ENCODE measurements around the gene U2AF2.
"Not testable (repeated sequence)": the region's sequence is repeated elsewhere in the genome, so short reads cannot be mapped to it uniquely, and the experiment has no call there.

The U2AF2 gene

DNA sequence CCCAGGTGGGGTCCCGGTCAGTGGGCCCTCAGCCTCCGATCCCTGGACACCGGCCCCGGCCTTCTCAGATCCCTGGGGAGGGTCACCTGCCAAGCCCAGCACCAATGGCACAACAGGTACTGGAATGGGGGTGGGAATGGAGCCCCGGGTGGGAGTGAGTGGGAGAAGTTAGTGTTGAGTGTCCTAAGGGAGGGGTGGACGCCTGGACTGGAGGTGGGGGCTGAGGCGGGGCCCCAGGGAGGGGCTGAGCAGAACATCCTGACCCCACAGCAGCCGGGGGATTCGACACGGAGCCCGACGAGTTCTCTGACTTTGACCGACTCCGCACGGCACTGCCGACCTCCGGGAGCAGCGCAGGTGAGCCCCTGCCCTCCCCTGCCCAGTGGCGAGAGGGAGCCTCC, 37.8 kb downstream of the U2AF2 start:
- no peak for DNase-seq

DNA sequence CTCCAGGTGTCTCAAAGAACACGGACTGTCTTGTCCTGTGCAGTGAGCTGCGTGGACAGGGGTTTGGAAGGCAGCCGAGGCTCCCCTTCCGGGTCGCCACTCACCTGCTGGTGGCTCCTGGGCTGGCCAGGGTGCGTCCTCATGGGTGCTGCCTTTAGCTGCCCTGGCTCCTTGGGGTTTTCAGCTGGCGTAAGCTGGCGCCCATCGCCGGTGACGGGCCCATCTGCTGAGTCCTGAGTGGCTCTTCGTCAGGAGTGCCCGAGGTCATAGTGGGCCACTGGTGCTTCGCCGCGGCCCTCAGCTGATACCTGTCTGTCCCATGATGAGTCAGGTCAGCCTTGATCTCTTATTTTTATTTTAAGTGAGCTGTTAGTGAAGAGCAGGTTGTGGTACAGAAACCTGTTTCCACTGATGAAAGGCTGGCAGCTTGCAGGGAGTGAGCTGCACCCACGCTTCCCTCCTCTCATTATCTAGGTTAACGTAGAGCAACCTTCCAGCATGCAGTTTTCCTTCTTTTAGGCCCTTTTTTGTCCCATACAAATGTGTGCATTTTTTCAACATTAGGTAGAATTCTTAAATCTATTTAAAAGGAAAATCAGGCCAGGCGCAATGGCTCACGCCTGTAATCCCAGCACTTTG, 38.6 kb downstream of the U2AF2 start:
- no peak for DNase-seq

DNA sequence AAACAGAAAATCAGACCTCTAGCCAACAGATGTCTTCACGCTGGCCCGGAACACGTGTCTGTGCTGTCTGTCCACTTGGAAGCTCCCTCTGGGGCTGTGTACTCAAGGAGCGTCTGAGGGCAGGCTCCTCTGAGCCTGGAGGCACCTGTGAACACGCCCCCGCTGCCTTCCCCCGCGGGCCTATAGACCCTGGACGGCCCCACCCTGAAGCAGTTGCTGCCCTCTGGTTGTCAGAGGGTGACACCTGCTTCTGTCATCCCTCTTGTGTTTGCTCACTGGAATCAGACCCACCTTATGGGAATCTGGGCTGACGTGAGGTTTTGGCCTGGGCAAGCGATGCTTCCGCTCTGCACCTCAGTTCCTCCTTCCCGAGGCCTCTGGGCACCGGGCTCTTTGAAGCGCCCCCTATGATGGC, 39.4 kb downstream of the U2AF2 start:
- no peak for DNase-seq

DNA sequence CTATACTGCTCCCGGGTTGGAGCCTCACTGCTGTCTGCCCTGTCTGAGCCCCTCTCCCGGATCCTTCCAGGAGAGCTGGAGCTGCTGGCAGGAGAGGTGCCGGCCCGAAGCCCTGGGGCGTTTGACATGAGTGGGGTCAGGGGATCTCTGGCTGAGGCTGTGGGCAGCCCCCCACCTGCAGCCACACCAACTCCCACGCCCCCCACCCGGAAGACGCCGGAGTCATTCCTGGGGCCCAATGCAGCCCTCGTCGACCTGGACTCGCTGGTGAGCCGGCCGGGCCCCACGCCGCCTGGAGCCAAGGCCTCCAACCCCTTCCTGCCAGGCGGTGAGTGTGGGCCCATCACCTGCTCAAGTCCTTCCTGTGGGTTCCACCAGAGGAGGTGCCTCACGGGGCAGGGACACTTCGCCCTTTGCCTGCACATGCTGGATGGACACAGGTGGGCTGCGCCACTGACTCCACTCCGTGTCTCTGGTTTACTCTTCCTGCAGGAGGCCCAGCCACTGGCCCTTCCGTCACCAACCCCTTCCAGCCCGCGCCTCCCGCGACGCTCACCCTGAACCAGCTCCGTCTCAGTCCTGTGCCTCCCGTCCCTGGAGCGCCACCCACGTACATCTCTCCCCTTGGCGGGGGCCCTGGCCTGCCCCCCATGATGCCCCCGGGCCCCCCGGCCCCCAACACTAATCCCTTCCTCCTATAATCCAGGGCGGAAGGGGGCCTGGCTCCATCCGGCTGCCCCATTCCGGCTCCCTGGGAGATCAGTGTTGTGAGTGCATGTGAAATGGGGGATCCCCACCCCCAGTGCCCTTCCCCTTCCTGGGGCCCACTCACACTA, 40.0 kb downstream of the U2AF2 start:
- no peak for DNase-seq

DNA sequence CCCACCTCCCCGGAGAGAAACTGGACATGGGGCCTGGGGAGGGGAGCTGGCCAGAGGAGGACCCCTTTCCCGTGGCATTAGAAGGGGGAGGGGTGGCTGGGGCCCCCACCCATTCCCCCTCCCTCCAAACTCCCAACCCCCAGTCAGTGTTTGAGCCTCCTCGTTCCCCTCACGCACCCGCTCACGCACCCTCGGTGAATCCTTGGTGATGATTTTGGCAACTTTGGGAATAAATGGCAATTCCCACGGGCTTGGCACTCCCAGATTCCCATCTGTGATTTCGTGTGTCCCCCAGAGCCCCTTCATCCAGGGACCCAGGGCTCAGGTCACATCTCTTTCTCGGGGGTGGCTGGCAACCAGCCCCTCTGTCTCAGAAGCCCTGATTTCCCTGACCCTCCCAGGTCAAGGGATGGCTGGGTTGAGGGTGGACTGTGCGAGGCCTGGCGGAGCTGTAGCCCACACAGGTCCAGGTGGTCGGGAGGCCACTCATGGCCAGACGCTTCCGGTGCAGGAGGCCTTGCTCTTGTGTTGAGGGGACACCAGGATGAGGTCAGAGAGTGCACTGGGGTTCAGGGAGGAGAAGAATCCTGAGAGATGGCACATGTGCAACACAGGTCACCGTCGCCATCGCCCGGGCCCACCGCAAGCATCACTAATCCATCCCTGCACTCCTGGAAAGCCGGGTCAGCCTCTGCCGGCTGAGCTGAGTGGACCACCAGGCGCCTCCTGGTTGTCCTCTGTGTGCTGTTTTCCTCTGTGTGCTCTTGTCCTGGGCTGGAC, 40.9 kb downstream of the U2AF2 start:
- no peak for DNase-seq

DNA sequence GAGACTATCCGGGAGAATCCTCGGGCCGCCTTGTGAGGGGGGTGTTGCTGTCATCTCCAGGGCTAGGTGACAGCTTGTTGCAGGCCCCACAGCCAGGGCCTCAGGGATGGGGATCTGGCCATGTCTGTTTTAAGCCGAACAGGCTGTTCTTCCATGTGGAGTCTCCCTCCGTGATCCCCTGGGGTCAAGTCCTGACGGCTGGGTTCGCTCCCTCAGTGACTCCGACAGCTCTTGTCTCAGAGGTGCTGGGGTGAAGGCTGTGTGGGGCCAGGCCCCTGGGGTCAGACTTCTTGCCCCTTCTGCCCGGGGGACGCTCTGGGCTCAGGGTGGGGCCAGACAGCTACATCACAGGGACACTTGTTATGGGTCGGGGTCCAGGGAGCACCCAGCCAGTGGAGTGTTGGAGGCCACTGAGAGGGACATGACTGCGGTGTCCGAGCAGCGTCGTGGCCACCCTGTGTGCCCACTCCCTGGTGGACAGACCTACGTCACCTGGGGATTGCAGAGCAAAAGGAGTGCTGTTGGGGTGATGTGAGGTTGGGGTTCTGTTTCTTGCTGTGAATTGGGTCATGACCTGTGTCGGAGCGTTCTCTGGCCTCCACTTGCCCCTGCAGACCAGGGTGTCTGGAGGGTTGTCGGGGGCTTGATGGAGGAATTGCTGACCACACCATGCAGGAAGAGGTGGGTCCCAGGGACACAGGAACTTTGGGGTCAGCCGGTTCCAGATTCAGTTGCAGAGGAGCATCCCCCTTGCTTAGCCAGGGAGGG, 41.6 kb downstream of the U2AF2 start:
- no peak for DNase-seq

DNA sequence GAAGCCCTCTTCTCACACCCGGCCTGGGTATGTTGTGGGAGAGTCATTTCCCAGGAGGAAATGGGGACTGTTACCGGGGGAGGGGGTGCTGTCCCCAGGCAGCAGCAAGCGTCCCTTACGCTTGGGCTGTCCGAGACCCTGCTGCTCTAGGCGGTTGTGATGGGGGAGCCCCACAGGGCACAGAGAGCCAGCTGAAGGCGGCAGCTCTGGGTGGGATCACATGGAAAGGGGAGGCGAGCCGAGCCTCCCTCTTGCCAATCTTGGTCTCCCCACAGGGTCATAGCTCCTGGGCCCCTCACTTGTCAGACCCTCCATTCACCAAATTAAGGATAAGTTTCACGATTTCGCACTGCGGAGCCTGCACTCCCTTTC, 42.2 kb downstream of the U2AF2 start:
- DNase-seq: no peak

DNA sequence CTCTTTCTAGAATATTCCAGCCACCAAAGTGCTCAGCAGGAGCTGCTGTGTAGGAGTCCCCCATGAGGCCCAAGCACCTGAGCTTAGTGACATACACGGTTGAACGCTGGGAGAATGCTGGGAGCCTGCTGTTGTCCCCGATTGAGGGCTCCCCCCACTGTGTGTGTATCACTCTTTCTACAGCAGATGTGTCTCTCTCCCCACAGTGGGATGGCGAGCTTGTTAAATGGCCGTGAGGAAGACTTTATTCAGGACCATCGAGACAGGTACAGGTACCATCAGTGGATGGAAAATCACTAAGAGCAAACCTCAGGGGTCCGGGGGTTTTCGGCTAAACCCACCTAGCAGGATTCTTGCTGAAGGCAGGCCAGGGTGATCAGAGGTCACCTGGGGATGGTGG, 42.9 kb downstream of the U2AF2 start:
- DNase-seq: no peak

DNA sequence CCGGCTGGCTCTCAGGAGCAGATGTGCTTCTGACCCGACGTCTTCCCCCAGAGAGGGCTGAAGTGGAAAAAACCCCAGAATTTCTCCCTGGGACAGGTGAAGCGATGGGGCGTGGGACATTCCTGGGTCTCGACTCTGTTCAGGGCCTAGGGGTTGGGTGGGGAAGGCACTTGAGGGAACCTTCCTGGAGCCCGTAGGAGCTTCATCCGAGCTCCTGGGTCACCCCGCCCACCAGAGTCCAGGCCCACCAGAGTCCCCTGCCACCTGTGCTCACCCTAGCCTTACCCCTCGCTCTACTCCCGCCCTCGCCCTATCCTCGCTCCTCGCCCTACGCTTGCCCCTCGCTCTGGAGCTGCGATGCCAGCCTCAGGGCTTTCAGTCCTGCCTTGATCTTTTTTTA, 43.4 kb downstream of the U2AF2 start:
- no peak for DNase-seq

DNA sequence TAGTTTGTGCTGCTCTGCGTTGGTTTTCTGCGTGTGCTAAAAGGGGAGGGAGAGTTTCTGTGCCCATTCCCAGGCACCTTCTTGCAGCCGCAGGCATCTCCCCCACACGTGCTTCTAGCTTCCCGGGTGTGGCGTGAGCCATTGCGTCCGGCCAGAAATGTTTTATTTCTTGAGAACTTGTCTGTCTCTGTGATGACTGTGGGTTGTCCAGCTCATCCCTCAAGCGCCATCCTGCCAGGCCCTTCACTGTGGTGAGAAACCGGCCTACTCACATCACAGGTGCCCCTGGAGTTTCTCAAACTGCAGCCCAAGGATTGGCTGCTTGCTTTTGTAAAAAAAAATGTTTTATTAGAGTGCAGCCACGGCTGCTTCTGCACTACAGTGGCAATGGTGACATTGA, 44.4 kb downstream of the U2AF2 start:
- DNase-seq: no peak

DNA sequence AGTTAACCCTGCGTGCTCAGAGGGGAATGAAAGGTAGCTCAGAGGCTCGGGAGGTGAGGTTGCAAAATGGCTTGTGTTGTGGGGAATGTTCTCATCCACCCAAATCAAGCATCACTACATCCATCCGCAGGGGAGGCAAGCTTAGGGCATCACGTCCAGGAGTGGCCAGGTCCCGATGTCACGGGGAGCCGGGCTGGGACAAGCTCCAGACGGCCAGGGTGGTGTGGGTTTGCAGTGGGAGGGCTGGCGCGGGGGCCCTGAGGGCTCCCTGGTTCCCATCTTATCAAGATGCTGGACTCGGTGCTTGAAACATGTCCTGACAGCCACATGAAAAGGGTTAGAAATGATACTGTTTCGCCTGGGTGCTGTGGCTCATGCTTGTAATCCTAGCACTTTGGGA, 46.0 kb downstream of the U2AF2 start:
- DNase-seq: no peak

DNA sequence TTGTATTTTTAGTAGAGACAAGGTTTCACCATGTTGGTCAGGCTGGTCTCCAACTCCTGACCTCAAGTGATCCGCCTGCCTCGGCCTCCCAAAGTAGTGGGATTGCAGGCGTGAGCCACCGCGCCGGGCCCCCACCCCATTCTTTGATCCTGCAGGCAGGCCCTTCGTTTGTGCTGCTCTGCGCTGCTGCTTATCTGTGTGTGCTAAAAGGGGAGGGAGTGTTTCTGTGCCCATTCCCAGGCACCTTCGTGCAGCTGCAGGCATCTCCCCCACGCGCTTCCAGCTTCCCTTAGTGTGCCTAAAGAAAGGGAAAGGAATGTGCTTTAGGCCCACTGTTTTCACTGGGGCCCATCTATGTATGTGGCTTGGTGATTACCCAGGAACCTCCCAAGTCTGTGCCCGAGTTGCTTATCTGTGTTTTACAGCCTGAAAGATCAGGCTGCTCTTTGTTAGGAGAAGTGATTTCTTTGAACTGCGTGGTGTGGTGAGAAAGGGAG, 47.3 kb downstream of the U2AF2 start:
- DNase-seq: no peak

DNA sequence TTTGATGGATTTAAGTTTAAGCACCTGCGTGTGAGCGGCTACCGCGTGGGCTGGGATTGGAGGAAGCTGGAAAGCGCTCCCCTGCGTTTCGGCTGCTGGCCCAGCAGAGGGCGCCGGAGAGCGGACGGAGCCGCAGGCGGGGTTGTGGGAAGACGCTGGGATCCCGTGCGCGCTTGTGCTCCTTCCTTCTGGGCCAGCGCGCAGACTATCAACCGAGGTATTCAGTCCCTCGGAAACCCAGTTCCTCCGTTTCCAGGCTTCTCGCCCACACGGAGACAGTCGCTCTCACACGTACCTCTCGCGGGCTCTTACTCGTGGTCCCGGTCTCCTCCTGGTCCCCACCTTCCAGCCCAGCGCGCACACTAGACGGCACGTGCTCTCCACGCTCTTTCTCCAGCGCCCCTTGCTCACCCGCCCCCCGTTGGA, 49.0 kb downstream of the U2AF2 start:
- peak; percentile 8 for DNase-seq

DNA sequence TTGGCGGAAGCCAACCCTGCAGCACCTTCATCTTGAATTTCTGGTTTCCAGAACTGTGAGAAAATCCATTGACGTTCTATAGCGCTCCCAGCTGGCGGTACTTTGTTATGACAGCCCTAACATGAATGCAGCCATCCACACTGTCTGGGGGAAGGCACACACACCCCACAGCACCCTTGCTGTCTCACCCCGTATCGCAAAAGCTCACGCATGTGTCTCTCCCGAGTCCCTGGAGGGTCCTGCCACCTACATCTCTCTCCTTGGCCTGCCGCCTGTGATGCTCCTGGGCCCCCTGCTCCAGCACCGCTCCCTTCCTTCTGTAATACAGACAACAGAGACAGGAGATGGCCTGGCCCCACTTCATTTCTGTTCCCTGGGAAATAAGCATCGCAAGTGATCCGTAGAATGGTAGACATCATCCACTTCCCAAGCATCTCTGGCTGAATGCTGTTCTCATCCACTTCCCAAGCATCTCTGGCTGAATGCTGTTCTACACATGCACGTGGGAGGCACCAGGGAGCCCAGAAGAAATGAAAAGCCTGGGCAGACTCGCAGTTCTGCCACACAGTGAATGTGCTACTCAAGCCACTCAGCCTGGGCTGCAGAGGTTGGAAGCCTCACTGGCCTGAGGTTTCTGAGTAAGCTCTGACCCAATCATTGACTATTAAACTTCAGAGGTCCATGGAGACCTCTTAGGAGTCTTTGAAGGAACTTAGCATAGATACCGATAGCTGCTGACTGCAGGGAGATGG, 49.8 kb downstream of the U2AF2 start:
- DNase-seq: no peak

DNA sequence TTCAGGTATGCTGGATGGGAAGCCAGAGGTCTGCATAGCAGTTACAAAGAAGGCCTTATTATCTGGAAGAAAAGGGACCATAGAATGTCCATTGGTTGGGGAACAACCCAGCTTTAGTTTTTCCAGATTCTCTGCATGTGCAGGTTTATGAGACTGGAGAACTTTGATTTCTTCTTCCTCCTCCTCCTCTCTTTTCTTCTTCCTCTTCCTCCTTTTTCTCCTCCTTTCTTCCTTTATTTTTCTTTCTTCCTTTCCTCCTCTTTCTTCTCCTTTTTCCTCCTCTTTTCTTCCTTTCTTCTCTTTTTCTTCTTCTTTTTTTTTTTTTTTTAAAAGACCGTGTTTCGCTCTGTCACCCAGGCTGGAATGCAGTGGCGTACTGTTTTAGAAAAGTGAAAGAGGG, 51.1 kb downstream of the U2AF2 start:
- no peak for DNase-seq

DNA sequence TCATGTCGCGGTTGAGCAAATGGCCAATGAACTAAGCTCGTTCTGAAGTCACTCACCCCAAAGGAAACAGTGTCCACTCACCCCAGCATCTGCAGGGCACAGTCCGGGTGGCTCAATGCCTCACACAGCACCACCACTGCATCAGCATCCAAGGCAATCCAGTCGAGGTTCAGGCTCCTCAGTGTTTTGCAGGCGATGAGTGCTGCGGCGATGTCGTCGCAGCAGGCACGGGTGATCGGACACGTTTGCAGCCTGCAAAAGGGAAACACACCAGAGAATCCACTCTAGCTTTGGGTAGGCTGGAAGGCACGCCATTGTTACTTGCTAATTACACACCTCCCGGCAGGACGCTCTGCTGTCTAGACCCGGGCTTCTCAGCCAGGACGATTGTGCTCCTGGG, 56.9 kb downstream of the U2AF2 start:
- DNase-seq: no peak

DNA sequence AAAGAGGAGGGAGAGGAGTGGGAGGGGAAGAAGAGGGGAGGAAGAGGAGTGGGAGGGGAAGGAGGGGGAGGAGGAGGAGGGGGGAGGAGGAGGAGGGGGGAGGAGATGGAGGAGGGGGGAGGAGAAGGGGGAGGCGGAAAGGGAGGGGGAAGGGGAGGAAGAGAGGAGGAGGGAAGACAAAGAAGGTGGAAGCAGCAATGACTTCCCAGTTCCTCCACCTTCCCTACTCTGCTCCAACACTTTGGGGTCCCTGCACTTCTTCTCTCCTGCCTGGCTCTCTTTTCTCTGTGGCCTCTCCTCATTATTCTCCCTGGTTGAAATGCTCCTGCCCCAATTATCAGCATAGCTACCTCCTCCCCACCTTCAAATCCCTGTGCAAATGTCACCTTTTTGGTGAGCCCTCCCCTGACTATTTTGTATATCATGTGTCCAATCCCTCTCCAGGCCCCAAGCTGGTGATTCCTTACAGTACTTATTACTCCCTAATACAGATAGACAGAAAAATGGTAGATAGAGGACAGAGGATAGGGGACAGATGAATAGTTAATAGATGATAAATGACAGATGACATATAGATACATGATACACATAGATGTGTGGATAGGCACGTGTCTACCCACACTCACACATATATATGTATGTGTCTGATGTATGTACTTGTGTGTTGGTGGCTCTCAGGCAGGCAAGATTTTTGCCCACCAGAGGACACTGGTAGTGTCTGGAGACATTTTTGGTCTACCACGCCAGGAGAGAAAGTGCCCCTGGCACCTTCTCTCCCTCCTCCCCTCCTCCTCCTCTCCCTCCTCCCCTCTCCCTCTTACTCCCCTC, 58.2 kb downstream of the U2AF2 start:
- no peak for DNase-seq

DNA sequence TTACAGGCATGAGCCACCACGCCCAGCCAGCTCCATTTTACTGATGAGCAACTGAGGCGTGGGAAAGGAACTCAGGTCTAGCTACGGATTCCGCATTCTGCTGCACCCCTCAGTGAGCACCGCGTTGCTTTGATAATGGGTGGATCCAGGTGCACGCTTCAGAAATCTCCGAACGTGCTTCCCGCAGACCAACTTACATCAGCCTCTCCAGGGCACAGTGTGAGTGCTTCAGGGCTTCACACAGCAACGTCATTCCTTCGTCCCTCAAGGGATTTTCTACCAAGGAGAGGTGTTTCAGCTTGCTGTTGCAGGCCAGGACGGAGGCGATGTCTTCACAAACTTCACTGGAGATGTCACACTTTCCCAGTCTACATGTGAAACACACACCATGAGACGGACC, 61.7 kb downstream of the U2AF2 start:
- no peak for DNase-seq

DNA sequence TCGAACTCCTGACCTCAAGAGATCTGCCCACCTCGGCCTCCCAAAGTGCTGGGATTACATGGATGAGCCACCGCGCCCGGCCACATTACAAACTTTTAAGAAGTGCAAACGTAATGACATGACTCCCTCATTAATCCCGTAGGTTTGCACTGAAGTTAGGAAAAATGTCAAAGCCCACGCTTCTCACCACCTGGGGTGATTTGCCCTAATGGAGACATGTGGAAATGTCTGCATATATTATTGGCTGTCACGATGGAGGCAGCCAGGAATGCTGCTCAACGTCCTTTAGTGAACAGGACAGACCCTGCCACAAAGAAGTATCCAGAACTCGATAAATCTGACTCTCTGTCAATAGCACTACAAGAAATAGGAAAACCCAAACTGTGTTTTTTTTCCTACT, 62.4 kb downstream of the U2AF2 start:
- DNase-seq: no peak

DNA sequence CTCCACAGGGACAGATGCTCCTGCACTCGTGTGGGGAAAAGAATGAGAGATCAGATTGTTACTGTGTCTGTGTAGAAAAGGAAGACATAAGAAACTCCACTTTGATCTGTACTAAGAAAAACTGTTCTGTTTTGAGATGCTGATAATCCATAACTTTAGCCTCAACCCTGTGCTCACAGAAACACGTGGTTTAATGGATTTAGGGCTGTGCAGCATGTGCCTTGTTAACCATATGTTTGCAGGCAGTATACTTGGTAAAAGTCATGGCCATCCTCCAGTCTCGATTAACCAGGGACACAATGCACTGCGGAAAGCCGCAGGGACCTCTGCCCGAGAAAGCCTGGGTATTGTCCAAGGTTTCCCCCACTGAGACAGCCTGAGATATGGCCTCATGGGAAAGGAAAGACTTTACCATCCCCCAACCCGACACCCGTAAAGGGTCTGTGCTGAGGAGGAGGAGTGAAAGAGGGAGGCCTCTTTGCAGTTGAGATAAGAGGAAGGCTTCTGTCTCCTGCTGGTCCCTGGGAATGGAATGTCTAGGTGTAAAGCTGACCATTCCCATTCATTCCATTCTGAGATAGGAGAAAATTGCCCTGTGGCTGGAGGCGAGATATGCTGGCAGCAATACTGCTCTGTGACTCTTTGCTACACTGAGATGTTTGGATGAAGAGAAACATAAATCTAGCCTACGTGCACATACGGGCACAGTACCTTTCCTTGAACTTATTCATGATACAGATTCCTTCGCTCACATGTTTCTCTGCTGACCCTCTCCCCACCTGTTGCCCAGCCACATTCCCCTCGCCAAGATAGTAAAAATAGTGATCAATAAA, 63.3 kb downstream of the U2AF2 start:
- not testable (repeated sequence) for DNase-seq

Data from NCI-H1694 treated with DMSO at 0.1 percent for 48 hours (cell line).